Ammon's horn (tissue), 1 donor: Measurements from ENCODE around the gene TELO2.

ENCODE experiments used
- DNase-seq: peaks from one replicate; pipeline ENCODE4 v3.0.0-alpha.2; 2016; ENCODE audit warnings: low spot score

Gene TELO2

DNA sequence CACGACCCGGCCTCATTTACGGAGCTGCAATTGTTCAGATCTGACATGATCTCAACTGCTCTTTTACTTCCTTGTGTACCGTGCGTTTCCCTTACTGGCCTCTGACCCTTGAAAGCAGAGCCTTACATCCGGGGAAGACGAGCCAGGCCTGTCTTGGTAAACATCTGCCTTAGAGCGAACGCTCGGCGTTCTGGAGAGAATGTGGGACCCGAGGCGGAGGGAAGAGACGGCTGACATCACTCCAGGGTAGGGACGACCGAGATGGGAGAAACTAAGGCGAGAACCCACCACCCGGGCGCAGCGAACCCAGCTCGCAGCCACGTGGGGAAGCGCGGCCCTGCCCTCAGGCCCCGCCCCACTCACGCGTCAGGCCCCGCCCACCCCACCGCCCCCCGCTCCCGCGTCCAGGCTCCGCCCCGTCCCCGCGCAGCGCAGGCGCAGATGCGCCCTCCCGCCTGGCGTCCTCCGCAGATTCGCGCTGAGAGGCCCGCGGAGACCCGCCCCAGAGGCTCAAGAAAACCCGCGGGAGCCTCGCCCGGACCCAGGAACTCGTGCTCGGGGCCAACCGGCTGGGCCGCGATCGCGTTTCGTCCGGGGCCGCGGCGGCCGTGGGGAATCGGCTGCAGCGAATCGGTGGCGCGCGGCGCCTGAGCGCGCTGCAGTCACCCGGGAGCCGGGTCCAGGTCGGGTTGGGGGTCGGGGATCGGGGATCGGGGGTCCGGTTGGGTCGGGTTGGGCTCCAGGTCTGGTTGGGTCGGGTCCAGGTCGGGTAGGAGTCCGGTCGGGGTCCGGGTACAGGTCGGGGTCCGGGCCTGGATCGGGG lies at the start of gene TELO2:
Gene TELO2, plus strand, starts transcription at position 438 of the 823 bp plus-strand sequence. CDS start 922 bp downstream, outside the sequence.
- peak; percentile 89 for DNase-seq

GRCh38 chr16:1443403-1443973 lies 49.7 kb upstream of the TELO2 start:
- DNase-seq: no peak

DNA sequence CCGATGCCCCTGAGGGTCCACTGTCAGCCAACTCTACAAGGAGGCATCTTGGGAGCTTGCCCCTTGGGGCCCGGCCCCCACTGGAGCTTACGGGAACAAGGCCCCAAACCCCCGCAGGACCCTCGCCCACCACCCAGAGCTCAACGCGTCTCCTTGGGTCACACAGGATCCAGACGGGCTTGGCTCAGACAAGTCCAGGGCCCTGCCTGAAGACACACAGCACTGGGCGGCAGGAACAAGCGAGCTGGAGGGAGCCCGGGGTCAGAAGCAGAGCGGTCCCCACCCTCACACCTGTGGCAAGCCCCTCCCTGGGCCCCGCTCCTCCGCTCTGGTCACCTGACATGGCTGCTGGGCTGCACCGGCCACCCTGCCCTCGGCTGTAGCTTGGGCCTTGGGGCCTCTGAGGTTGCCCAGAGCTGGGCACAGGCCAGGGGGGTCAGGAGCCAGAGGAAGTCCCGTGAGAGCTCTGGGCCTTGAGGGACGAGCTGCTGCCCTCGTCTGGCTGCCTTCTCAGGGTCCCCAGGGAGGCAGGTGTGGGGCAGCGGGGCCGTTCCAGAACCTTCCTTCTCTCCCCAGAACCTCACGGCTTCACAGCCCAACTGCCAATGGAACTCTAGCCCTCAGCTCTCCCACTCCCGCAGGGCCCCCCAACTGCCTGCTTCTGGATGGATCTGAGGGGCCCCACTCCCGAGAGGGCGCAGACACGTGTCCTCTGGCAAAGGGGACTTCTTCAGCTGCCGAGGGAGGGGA lies 49.0 kb upstream of the TELO2 start, which contains the start of gene CCDC154:
Gene CCDC154, minus strand, starts transcription at position 577 of the 750 bp plus-strand sequence. Its CDS starts 234 bp downstream, at position 343.
- DNase-seq: no peak

DNA sequence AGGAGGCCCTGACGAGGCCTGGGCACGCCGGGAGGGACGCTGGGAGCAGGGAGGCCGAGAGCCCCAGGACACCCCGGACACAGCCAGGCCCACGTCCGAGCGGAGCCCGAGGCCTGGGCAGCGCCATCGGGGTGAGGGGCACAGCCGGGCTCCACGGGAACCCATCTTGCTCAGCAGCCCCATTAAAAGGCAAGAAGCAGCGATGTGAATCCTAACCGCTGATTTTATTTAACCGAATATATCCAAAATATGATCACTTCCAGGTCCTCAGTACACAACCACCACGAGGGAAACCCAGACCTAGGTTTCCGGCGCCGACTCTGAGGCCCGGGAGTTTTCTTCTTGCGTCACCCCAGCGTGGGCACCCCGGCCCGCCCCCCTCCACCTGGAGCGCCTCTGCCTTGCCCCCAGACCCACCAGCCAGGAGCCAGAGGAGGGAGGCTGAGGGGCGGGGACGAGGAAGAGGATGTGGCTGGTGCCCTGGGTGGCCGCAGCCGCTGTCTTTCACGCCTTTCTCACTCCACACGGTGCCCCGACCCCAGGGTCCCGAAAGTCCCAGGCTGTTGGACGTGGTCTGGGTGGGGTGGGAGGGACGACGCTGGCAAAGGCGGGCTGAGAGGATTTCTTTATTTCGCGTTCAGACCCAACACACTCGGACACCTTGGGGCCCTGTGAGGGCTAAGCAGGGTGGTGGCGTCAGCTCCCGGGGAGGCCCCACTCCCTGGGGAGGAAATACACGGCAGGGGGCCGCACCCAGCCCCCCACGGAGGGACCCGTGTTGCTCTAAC lies 48.2 kb upstream of the TELO2 start:
- DNase-seq: no peak

- DNase-seq: no peak
Observed at GRCh38 chr16:1445518-1446203, 47.5 kb upstream of the TELO2 start.

GRCh38 chr16:1446296-1447080 lies 46.7 kb upstream of the TELO2 start:
- no peak for DNase-seq

DNA sequence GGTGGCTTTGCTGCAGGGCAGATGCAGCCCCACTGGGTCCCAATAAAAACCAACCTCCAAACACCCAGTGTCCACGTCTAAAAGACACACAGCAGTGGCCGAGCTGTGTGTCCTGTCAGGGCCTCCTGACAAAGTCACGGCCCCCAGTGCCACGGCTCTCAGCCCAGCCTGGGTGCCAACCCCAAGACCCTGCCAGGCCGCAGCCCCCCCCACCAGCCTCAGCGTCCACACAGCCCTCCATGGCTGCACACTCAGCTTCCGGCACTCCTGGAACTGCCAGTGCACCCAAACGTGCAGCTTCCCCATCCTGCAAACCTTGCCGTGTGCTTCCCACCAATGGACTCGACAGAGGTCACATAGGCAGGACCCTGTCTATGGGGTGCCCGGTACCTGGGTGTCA lies 45.2 kb upstream of the TELO2 start:
- DNase-seq: no peak

GRCh38 chr16:1448536-1449116 lies 44.5 kb upstream of the TELO2 start:
- DNase-seq: no peak

- no peak for DNase-seq
Observed at GRCh38 chr16:1449201-1449788, 43.9 kb upstream of the TELO2 start.

DNA sequence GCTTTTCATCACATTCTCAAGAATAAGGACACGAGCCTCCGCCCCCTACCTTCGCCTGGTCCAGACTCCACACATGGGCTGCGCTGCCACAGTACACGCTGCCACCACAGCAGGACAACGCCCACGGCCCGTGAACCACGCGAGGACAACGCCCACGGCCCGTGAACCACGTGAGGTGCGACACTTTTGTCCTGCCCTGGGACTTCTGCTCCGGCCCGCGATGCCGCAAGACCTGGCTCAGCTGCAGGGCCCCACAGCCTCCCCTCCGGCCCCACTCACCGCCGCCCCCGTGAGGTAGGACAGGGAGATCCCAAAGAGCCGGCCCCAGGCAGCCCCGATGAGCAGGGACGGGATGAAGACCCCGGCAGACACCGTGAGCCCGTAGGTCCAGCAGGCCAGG lies 42.9 kb upstream of the TELO2 start:
- no peak for DNase-seq

- DNase-seq: no peak
Observed at GRCh38 chr16:1450841-1451240, 42.3 kb upstream of the TELO2 start.

DNA sequence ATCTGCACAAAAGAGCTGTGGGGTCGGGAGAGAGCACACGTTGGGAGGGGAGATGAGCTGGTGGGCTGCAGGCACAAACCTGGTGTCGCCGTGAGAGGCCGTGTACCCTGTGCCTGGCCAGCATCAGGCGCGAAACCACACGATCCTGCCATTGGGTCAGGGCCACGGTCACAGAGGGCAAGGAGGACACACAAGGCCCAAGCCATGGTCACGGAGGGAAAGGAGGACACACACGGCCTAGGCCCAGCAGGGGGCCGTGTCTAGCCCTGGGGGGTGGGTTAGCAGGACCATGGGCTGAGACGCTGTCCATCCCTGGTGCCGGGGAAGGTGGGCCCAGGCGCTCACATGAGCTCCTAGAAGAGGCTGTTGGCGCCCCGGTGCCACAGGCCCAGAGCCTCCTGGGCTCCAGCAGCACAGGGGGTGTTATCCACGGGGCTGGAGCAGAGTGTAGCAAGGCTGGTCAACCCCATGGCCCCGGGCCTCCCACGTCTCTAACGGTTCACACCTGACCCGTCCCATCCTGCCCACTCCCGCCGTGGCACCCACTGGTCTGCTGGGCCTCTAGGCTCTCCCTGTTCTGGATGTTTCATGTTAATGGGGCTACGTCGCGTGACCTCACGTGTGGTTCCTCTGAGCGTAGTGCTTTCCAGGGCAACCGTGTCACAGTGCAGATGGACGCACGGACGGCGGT lies 41.3 kb upstream of the TELO2 start:
- DNase-seq: no peak

- no peak for DNase-seq
Observed at GRCh38 chr16:1452530-1452929, 40.6 kb upstream of the TELO2 start.

GRCh38 chr16:1453316-1453715 lies 39.8 kb upstream of the TELO2 start:
- DNase-seq: no peak

DNA sequence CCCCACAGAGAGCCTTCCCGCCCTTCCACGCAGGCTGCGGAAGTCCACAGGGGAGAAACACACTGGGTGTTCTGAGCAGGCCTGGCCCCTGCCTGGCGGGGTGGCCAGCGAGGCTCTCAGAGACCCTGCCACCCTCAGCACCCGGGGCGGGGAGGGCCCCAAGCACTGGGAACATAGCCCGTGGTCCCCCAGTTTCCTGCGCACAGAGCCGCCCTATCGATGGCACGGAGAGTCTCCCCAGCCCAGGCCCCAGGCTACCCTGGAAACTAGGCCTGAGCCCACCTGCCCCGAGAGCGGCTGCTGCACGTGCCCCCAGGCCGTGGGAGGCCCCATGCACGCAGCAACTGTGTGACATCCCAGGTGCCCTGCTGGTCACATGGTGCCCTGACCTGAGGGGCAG lies 38.6 kb upstream of the TELO2 start:
- no peak for DNase-seq

GRCh38 chr16:1455190-1456171 lies 37.7 kb upstream of the TELO2 start:
- DNase-seq: no peak

GRCh38 chr16:1456951-1457350 lies 36.2 kb upstream of the TELO2 start:
- DNase-seq: no peak
